Measurements from ENCODE around the gene GREB1. TPM values are rescaled to one million over a fixed set of nuclear protein-coding genes. Genes with fewer than 3 reads are reported as not detected.

The GREB1 gene
- total RNA-seq, 1 experiment from 2014 or later, result 6.2 TPM

- Histone ChIP-seq H3K9ac (ENCODE audit: low read length) (no peak overlapping the region), H2AFZ (ENCODE audit: low read depth, low read length, poor library complexity, severe bottlenecking) (no peak overlapping the region), H3K4me1 (ENCODE audit: control insufficient read depth in 1 of 2, insufficient read depth in 2 of 2, low read length in 2 of 2) (peaks cover 0 to 2% of the 10 kb centered on the region in 2 experiments; a peak in 2 of 4 replicates), H3K4me2 (ENCODE audit: low read length) (no peak overlapping the region), H3K27ac (ENCODE audit: low read depth, low read length) (no peak overlapping the region), H3K36me3 (ENCODE audit: control insufficient read depth in 1 of 2, insufficient read depth in 2 of 2, low read length in 2 of 2) (no peaks in the 10 kb centered on the region), H3K79me2 (ENCODE audit: insufficient read depth, low read length) (no peaks in the 10 kb centered on the region), H3K27me3 (ENCODE audit: insufficient read depth, low read length) (no peaks in the 10 kb centered on the region), H3K9me2 (ENCODE audit: insufficient read depth) (no peaks in the 10 kb centered on the region), H3K9me3 (ENCODE audit: control insufficient read depth in 1 of 2, insufficient read depth in 1 of 2, low read depth in 1 of 2, low read length in 2 of 2) (no peaks in the 10 kb centered on the region), H3K4me3 (replicated peaks in 1 of 2; ENCODE audit: low read depth in 1 of 2, low read length in 2 of 2) (no peak overlapping the region), H4K20me1 (ENCODE audit: insufficient read depth) (no peaks in the 10 kb centered on the region)
- intact Hi-C loops (cut with micrococcal nuclease), result no loop called here
- RAD21 ChIA-PET (ENCODE audit: low non-redundant PET in 1 of 2, low total read pairs in 2 of 2, uncharacterized antibody in 2 of 2, unreplicated experiment in 2 of 2), result no interaction called here
- BruUV-seq (replicated peaks), result no TSS peak
- no peak for DNase-seq (ENCODE audit: low read depth, low spot score)
- POLR2A ChIA-PET, result no interaction called here
- peak; percentile 48 for TF ChIP-seq RAD21 (IDR thresholded peaks at IDR 0.05; ENCODE audit: low read depth)
- TF ChIP-seq CTCF (IDR thresholded peaks at IDR 0.05 in 2 of 3, conservative IDR thresholded peaks at IDR 0.05 in 1 of 3; ENCODE audit: borderline replicate concordance in 1 of 3, insufficient read depth in 1 of 3, low read depth in 2 of 3, low read length in 2 of 3), result peak; percentile 31 to 41 (median 39); a peak in 3 of 6 replicates
- TF ChIP-seq TCF7L2 (IDR thresholded peaks at IDR 0.05; ENCODE audit: borderline replicate concordance, extremely low read depth, insufficient read depth, insufficient read length), result no peak
- no peak for TF ChIP-seq SP1 (IDR thresholded peaks at IDR 0.05; ENCODE audit: low read depth)
- ATAC-seq, result peak; percentile 67
- CTCF ChIA-PET, result no interaction called here
These were observed 55.6 kb downstream of the GREB1 start for GRCh38 chr2:11589316-11589940.

- Histone ChIP-seq H3K9me3 (ENCODE audit: control insufficient read depth in 1 of 2, insufficient read depth in 1 of 2, low read depth in 1 of 2, low read length in 2 of 2) (no peaks in the 10 kb centered on the region), H3K4me1 (ENCODE audit: control insufficient read depth in 1 of 2, insufficient read depth in 2 of 2, low read length in 2 of 2) (no peaks in the 10 kb centered on the region), H3K9ac (ENCODE audit: low read length) (no peak overlapping the region), H3K9me2 (ENCODE audit: insufficient read depth) (no peaks in the 10 kb centered on the region), H3K27me3 (ENCODE audit: insufficient read depth, low read length) (no peaks in the 10 kb centered on the region), H4K20me1 (ENCODE audit: insufficient read depth) (no peaks in the 10 kb centered on the region), H3K4me2 (ENCODE audit: low read length) (no peak overlapping the region), H3K4me3 (replicated peaks in 1 of 2; ENCODE audit: low read depth in 1 of 2, low read length in 2 of 2) (no peak overlapping the region), H3K79me2 (ENCODE audit: insufficient read depth, low read length) (no peaks in the 10 kb centered on the region), H3K27ac (ENCODE audit: low read depth, low read length) (no peak overlapping the region), H3K36me3 (ENCODE audit: control insufficient read depth in 1 of 2, insufficient read depth in 2 of 2, low read length in 2 of 2) (no peaks in the 10 kb centered on the region), H2AFZ (ENCODE audit: low read depth, low read length, poor library complexity, severe bottlenecking) (no peak overlapping the region)
- POLR2A ChIA-PET, result no interaction called here
- BruUV-seq (replicated peaks), result no TSS peak
- CTCF ChIA-PET, result interaction anchor here (0.5 kb wide), 1 partner anchor 15 kb away, joined by 4 read pairs; no protein-coding TSS in a partner anchor
- TF ChIP-seq RAD21 (IDR thresholded peaks at IDR 0.05; ENCODE audit: low read depth), result no peak
- no peak for TF ChIP-seq ZFX (IDR thresholded peaks at IDR 0.05)
- no peak for TF ChIP-seq POLR2AphosphoS5 (IDR thresholded peaks at IDR 0.05; ENCODE audit: low read depth, low read length)
- no peak for TF ChIP-seq MAX (IDR thresholded peaks at IDR 0.05)
- TF ChIP-seq TCF7L2 (IDR thresholded peaks at IDR 0.05; ENCODE audit: borderline replicate concordance, extremely low read depth, insufficient read depth, insufficient read length), result no peak
- no peak for TF ChIP-seq POLR2A (IDR thresholded peaks at IDR 0.05; ENCODE audit: borderline replicate concordance, extremely low read depth, insufficient read depth, insufficient read length)
- TF ChIP-seq JUND (IDR thresholded peaks at IDR 0.05), result no peak
- TF ChIP-seq ZNF274 (IDR thresholded peaks at IDR 0.05; ENCODE audit: low read depth, low read length), result no peak
- no peak for TF ChIP-seq ELF1 (IDR thresholded peaks at IDR 0.05; ENCODE audit: borderline replicate concordance, low read depth)
- no peak for TF ChIP-seq SRF (IDR thresholded peaks at IDR 0.05; ENCODE audit: low read depth)
- TF ChIP-seq YY1 (IDR thresholded peaks at IDR 0.05; ENCODE audit: extremely low read depth, insufficient replicate concordance, low read depth, low read length), result no peak
- no peak for TF ChIP-seq CTCF (IDR thresholded peaks at IDR 0.05 in 2 of 3, conservative IDR thresholded peaks at IDR 0.05 in 1 of 3; ENCODE audit: borderline replicate concordance in 1 of 3, insufficient read depth in 1 of 3, low read depth in 2 of 3, low read length in 2 of 3)
- DNase-seq (ENCODE audit: low read depth, low spot score) (no peak), ATAC-seq (no peak)
- intact Hi-C loops (cut with micrococcal nuclease), result loop anchor here (5.0 kb wide), 1 partner anchor 192 kb away; no protein-coding TSS in a partner anchor
- RAD21 ChIA-PET (ENCODE audit: low non-redundant PET in 1 of 2, low total read pairs in 2 of 2, uncharacterized antibody in 2 of 2, unreplicated experiment in 2 of 2), result no interaction called here
These were observed 56.3 kb downstream of the GREB1 start for GRCh38 chr2:11590193-11590592.
